ENCODE results near the gene RABL2B.
A peak's percentile ranks its signal among the peaks of the same experiment; 100 is the strongest.

DNA sequence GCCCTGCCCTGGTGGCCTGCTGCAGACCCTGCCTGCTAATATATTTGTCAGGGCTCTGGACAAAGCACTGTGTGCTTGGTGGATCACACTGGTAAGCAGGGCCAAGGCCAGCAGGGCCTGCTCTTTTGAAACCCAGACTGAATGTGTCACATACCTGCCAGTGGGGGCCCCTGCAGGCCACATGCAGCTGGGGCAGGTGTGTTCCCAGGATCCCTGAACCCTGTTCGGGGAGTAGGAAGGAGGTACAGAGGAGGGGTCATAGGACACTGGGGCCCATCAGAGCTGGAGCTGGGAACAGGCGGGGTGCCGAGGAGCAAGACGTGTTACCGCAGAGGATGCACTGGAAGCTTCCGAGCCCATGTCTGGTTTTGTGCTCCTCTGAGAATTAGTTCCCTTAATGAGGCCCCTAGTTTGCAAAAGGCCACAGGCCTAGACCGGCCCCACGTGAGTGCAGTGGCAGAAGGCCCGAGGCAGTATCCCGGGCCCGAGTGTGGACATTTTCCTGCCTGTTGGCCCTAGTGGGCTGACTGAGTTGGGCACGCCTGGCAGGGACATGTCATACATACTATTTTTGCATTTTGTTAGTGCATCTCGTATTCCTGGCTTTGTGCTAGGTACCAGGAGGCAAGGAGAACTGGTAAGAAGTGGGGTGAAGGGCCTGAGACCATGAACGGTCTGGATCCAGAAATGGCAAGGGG is 56.6 kb downstream of the RABL2B start:
- TF ChIP-seq, protein P1, sequence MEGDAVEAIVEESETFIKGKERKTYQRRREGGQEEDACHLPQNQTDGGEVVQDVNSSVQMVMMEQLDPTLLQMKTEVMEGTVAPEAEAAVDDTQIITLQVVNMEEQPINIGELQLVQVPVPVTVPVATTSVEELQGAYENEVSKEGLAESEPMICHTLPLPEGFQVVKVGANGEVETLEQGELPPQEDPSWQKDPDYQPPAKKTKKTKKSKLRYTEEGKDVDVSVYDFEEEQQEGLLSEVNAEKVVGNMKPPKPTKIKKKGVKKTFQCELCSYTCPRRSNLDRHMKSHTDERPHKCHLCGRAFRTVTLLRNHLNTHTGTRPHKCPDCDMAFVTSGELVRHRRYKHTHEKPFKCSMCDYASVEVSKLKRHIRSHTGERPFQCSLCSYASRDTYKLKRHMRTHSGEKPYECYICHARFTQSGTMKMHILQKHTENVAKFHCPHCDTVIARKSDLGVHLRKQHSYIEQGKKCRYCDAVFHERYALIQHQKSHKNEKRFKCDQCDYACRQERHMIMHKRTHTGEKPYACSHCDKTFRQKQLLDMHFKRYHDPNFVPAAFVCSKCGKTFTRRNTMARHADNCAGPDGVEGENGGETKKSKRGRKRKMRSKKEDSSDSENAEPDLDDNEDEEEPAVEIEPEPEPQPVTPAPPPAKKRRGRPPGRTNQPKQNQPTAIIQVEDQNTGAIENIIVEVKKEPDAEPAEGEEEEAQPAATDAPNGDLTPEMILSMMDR (IDR thresholded peaks at IDR 0.05; ENCODE audit: low read length) = 0 out of 2 replicates have a peak, but pooled peaks have one; percentile 11
- no peak for TF ChIP-seq EZH2 (optimal IDR thresholded peaks at IDR 0.05; ENCODE audit: low read depth, low read length)
